ENCODE data around the gene DHRS2.
"Not testable (repeated sequence)": the region's sequence is repeated elsewhere in the genome, so short reads cannot be mapped to it uniquely, and the experiment has no call there.

The DHRS2 gene

DNA sequence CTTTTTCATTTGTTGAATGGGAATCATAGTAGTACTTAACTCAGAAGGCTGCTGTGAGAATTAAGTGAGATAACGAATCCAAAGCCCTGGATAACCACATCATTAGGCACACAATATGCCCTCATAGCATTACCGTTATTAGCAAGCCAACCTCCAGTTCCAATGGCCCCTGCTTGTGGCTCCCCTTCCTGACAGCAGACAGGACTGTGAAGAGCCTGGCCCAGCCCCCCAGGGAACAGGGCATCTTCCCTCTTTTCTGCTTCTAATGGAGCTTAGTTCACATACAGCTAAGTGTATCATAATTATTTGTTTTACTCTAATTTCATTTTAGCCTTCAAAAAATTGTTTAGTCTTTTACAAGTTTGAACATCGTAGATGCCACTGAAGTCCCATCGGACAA is 39.7 kb downstream of the DHRS2 start:
- Histone ChIP-seq H4K20me1 (ENCODE audit: low read depth, low read length) (no peaks in the 10 kb centered on the region), H3K27ac (ENCODE audit: low read depth, low read length) (no peak overlapping the region), H3K27me3 (ENCODE audit: low read length) (no peaks in the 10 kb centered on the region), H3F3A (ENCODE audit: insufficient read depth) (no peaks in the 10 kb centered on the region), H3K36me3 (ENCODE audit: low read length) (no peaks in the 10 kb centered on the region), H3K4me2 (ENCODE audit: low read depth, low read length, poor library complexity, severe bottlenecking) (no peak overlapping the region), H3K4me3 (ENCODE audit: insufficient read depth, low read length, poor library complexity, severe bottlenecking) (no peak overlapping the region), H3K9me3 (ENCODE audit: insufficient read depth, low read length) (no peaks in the 10 kb centered on the region), H3K9ac (ENCODE audit: low read length) (no peak overlapping the region), H3K79me2 (ENCODE audit: insufficient read depth, low read length) (no peaks in the 10 kb centered on the region), H3K9me2 (replicated peaks; ENCODE audit: insufficient read depth, low read length) (no peaks in the 10 kb centered on the region), H2AFZ (ENCODE audit: low read depth, low read length, severe bottlenecking) (no peak overlapping the region)
- no peak for TF ChIP-seq EZH2phosphoT487 (conservative IDR thresholded peaks at IDR 0.05; ENCODE audit: low read length)
- TF ChIP-seq, protein P1, sequence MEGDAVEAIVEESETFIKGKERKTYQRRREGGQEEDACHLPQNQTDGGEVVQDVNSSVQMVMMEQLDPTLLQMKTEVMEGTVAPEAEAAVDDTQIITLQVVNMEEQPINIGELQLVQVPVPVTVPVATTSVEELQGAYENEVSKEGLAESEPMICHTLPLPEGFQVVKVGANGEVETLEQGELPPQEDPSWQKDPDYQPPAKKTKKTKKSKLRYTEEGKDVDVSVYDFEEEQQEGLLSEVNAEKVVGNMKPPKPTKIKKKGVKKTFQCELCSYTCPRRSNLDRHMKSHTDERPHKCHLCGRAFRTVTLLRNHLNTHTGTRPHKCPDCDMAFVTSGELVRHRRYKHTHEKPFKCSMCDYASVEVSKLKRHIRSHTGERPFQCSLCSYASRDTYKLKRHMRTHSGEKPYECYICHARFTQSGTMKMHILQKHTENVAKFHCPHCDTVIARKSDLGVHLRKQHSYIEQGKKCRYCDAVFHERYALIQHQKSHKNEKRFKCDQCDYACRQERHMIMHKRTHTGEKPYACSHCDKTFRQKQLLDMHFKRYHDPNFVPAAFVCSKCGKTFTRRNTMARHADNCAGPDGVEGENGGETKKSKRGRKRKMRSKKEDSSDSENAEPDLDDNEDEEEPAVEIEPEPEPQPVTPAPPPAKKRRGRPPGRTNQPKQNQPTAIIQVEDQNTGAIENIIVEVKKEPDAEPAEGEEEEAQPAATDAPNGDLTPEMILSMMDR (IDR thresholded peaks at IDR 0.05; ENCODE audit: insufficient read depth, low read length, poor library complexity, severe bottlenecking): no peak

DNA sequence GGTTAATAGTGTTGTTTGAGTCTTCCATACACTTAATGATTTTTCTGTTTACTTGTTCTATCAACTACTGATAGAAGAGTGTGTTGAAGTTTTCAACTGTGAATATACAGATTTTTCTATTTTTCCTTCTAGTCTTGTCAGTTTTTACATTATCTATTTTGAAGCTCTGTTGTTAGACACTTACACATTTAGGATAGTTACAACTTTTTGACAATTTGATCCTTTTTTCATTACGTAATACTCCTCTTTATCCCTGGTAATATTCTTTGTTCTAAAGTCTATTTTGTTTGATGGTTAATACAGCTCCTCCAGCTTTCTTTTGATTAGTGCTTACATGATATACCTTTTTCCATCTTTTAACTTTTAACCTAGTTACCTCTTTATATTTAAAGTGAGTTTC is 45.2 kb downstream of the DHRS2 start:
- Histone ChIP-seq H3K79me2 (ENCODE audit: insufficient read depth, low read length) (no peaks in the 10 kb centered on the region), H3F3A (ENCODE audit: insufficient read depth) (no peaks in the 10 kb centered on the region), H4K20me1 (ENCODE audit: low read depth, low read length) (no peaks in the 10 kb centered on the region), H3K27me3 (ENCODE audit: low read length) (no peaks in the 10 kb centered on the region), H3K9ac (ENCODE audit: low read length) (no peak overlapping the region), H3K9me2 (replicated peaks; ENCODE audit: insufficient read depth, low read length) (no peaks in the 10 kb centered on the region), H3K4me3 (ENCODE audit: insufficient read depth, low read length, poor library complexity, severe bottlenecking) (no peak overlapping the region), H3K9me3 (ENCODE audit: insufficient read depth, low read length) (no peaks in the 10 kb centered on the region), H3K36me3 (ENCODE audit: low read length) (no peaks in the 10 kb centered on the region), H3K4me2 (ENCODE audit: low read depth, low read length, poor library complexity, severe bottlenecking) (no peak overlapping the region), H3K27ac (ENCODE audit: low read depth, low read length) (no peak overlapping the region), H2AFZ (ENCODE audit: low read depth, low read length, severe bottlenecking) (no peak overlapping the region)
- TF ChIP-seq EZH2phosphoT487 (conservative IDR thresholded peaks at IDR 0.05; ENCODE audit: low read length): no peak
- TF ChIP-seq, protein P1 (IDR thresholded peaks at IDR 0.05; ENCODE audit: insufficient read depth, low read length, poor library complexity, severe bottlenecking): no peak

DNA sequence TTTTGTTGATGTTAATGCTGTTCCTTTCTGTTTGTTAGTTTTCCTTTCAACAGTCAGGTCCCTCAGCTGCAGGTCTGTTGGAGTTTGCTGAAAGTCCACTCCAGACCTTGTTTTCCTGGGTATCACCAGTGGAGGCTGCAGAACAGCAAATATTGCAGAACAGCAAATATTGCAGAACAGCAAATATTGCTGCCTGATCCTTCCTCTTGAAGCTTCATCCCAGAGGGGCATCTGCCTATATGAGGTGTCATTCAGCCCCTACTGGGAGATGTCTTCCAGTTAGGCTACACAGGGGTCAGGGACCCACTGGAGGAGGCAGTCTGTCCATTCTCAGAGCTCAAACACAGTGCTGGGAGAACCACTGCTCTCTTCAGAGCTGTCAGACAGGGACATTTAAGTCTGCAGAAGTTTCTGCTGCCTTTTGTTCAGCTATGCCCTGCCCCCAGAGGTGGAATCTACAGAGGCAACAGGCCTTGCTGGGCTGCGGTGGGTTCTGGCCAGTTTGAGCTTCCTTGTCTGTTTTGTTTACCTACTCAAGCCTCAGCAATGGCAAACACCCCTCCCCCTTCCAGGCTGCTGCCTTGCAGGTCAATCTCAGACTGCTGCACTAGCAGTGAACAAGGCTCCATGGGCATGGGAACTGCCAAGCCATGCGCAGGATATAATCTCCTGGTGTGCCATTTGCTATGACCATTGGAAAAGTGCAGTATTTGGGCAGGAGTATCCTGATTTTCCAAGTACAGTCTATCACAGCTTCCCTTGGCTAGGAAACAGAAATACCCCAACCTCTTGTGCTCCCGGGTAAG is 53.7 kb downstream of the DHRS2 start:
- H3K9me3 ChIP-seq (ENCODE audit: insufficient read depth, low read length); H3K27ac ChIP-seq (ENCODE audit: low read depth, low read length); H3K36me3 ChIP-seq (ENCODE audit: low read length); H2AFZ ChIP-seq (ENCODE audit: low read depth, low read length, severe bottlenecking); H3K79me2 ChIP-seq (ENCODE audit: insufficient read depth, low read length); H3K9me2 ChIP-seq (replicated peaks; ENCODE audit: insufficient read depth, low read length); H3K4me2 ChIP-seq (ENCODE audit: low read depth, low read length, poor library complexity, severe bottlenecking); H3K4me3 ChIP-seq (ENCODE audit: insufficient read depth, low read length, poor library complexity, severe bottlenecking); H4K20me1 ChIP-seq (ENCODE audit: low read depth, low read length); H3F3A ChIP-seq (ENCODE audit: insufficient read depth); H3K9ac ChIP-seq (ENCODE audit: low read length); H3K27me3 ChIP-seq (ENCODE audit: low read length): not testable (repeated sequence)

DNA sequence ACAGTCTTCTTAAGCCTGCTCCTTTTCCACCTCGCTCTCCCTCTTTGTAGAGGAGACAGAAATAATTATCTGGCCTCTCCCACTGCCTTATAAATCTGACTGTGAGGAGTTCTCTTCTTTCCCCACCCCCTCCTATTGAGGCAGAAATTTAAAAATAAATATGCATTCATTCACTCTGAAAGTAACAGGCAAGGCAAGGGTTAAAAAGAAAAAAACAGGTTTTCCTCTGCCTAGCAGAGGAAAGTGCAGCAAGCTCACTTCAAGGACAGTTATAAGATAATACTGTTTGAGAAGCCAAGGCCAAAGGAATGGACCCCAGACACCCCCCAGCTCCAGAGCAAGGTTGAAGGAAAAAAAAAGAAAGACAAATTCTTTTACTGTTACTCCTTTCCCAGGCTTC is 56.3 kb downstream of the DHRS2 start:
- Histone ChIP-seq H3K9ac (ENCODE audit: low read length) (no peak overlapping the region), H3K27me3 (ENCODE audit: low read length) (no peaks in the 10 kb centered on the region), H3K9me3 (ENCODE audit: insufficient read depth, low read length) (no peaks in the 10 kb centered on the region), H3K4me3 (ENCODE audit: insufficient read depth, low read length, poor library complexity, severe bottlenecking) (no peak overlapping the region), H3K4me2 (ENCODE audit: low read depth, low read length, poor library complexity, severe bottlenecking) (no peak overlapping the region), H3K79me2 (ENCODE audit: insufficient read depth, low read length) (no peaks in the 10 kb centered on the region), H2AFZ (ENCODE audit: low read depth, low read length, severe bottlenecking) (no peak overlapping the region), H4K20me1 (ENCODE audit: low read depth, low read length) (no peaks in the 10 kb centered on the region), H3K27ac (ENCODE audit: low read depth, low read length) (no peak overlapping the region), H3K36me3 (ENCODE audit: low read length) (no peaks in the 10 kb centered on the region), H3K9me2 (replicated peaks; ENCODE audit: insufficient read depth, low read length) (no peaks in the 10 kb centered on the region), H3F3A (ENCODE audit: insufficient read depth) (no peaks in the 10 kb centered on the region)
- TF ChIP-seq, protein P1 (IDR thresholded peaks at IDR 0.05; ENCODE audit: insufficient read depth, low read length, poor library complexity, severe bottlenecking): no peak
- no peak for TF ChIP-seq EZH2phosphoT487 (conservative IDR thresholded peaks at IDR 0.05; ENCODE audit: low read length)

Data from SU-DHL-6 (cell line).